ENCODE measurements around the gene MARCKSL1. TPM values are rescaled to one million over a fixed set of nuclear protein-coding genes. Genes with fewer than 3 reads are reported as not detected.

Gene MARCKSL1
- total and polyA plus RNA-seq, 2 of the 13 experiments (the other 11 are each of a cell fraction or from before 2014, with no cell fraction given): 81.9 to 155 TPM

- in situ Hi-C loops (cut with HindIII; ENCODE audit: extremely low pct_ligation_motif_present, low pct_unique_long_range_greater_than_20kb): no loop called here
- TF ChIP-seq ZNF329 (CRISPR knock-in tag; IDR thresholded peaks at IDR 0.05; ENCODE audit: low read depth): no peak
- TF ChIP-seq IRF1 (CRISPR knock-in tag; IDR thresholded peaks at IDR 0.05; ENCODE audit: low read depth): no peak
- no peak for TF ChIP-seq AHR (CRISPR knock-in tag; IDR thresholded peaks at IDR 0.05)
- TF ChIP-seq HOXA3 (CRISPR knock-in tag; IDR thresholded peaks at IDR 0.05): no peak
- no peak for TF ChIP-seq ZBTB2 (CRISPR knock-in tag; IDR thresholded peaks at IDR 0.05; ENCODE audit: low read depth)
- no peak for TF ChIP-seq ADNP (CRISPR knock-in tag; IDR thresholded peaks at IDR 0.05)
- no peak for TF ChIP-seq KLF9 (CRISPR knock-in tag; IDR thresholded peaks at IDR 0.05; ENCODE audit: low read depth)
- TF ChIP-seq ZNF275 (CRISPR knock-in tag; IDR thresholded peaks at IDR 0.05; ENCODE audit: borderline replicate concordance): no peak
- TF ChIP-seq REPIN1 (CRISPR knock-in tag; IDR thresholded peaks at IDR 0.05; ENCODE audit: borderline replicate concordance, low read depth): no peak
- no peak for TF ChIP-seq DZIP1 (CRISPR knock-in tag; IDR thresholded peaks at IDR 0.05)
- no peak for TF ChIP-seq ELF3 (CRISPR knock-in tag; IDR thresholded peaks at IDR 0.05)
- no peak for TF ChIP-seq ZNF83 (CRISPR knock-in tag; IDR thresholded peaks at IDR 0.05; ENCODE audit: borderline replicate concordance)
- no peak for TF ChIP-seq SKIL (CRISPR knock-in tag; IDR thresholded peaks at IDR 0.05; ENCODE audit: borderline replicate concordance)
- TF ChIP-seq HNF4G (IDR thresholded peaks at IDR 0.05; ENCODE audit: borderline replicate concordance, low read depth, low read length): no peak
- no peak for TF ChIP-seq HNF4G (CRISPR knock-in tag; IDR thresholded peaks at IDR 0.05; ENCODE audit: borderline replicate concordance, low read depth)
- TF ChIP-seq NCOA1 (CRISPR knock-in tag; IDR thresholded peaks at IDR 0.05): no peak
Measured at GRCh38 chr1:32303997-32304622, 31.9 kb downstream of the MARCKSL1 start.

More at GRCh38 chr1:32303997-32304622, 31.9 kb downstream of the MARCKSL1 start:
- Histone ChIP-seq H2AFZ (ENCODE audit: low read length) (no peak overlapping the region), H3K4me1 (ENCODE audit: insufficient read depth, low read length) (peaks cover 40% of the 10 kb centered on the region), H3K27ac (ENCODE audit: extremely low read length, insufficient read depth, low read length) (no peak overlapping the region), H3K36me3 (replicated peaks in 1 of 2; ENCODE audit: control insufficient read depth in 1 of 2, insufficient read depth in 2 of 2, low read length in 2 of 2) (peaks cover 12 to 48% of the 10 kb centered on the region in 2 experiments; a peak in 4 of 5 replicates), H3K9ac (ENCODE audit: insufficient read depth, low read depth, low read length) (no peak overlapping the region), H3K27me3 (ENCODE audit: control insufficient read depth in 1 of 2, insufficient read depth in 2 of 2, low read length in 2 of 2) (no peaks in the 10 kb centered on the region), H3K4me3 (replicated peaks in 1 of 3; ENCODE audit: insufficient read depth in 1 of 3, low read depth in 2 of 3, low read length in 3 of 3) (no peak overlapping the region), H3K4me2 (ENCODE audit: low read depth, low read length) (no peak overlapping the region), H4K20me1 (ENCODE audit: insufficient read depth, low read length) (no peaks in the 10 kb centered on the region), H3K9me3 (ENCODE audit: low read length) (no peaks in the 10 kb centered on the region), H3K79me2 (ENCODE audit: insufficient read depth, low read length) (peaks cover 66% of the 10 kb centered on the region)
- FAIRE-seq (no peak), DNase-seq (ENCODE audit: low spot score) (no peak), ATAC-seq (no peak)
- TSS peak; percentile 43 for BruUV-seq (replicated peaks)
- intact Hi-C loops (cut with micrococcal nuclease; ENCODE audit: unreplicated experiment): no loop called here
- WGBS (ENCODE audit: low lambda C conversion rate): 93% methylated on average over 3 of the region's 3 CpGs
- ChIA-PET CTCF (ENCODE audit: low intra/inter-chr PET ratio, low total read pairs) (no interaction called here), POLR2A (interaction anchor here (1.3 to 2.4 kb wide), 2 partner anchors 12 to 18 kb away, joined by 4 to 8 read pairs; partner anchors contain the start of gene HDAC1)

Measured in HepG2 (cell line).